B cell (primary cell): Measurements from ENCODE around the gene EGLN2.

Experiments
- CTCF ChIP-seq: fragments of 200-600 bp; IDR thresholded peaks from one replicate; pipeline ENCODE4 v1.8.0; 2022; ENCODE audit warnings: antibody characterized with exemption, mild to moderate bottlenecking
- EZH2 ChIP-seq: IDR thresholded peaks from 2 replicates; pipeline ENCODE4 v1.6.1; 2012; ENCODE audit warnings: borderline replicate concordance, low read depth, mild to moderate bottlenecking, moderate library complexity, low read length; ENCODE audit not compliant: insufficient read depth, poor library complexity, severe bottlenecking

GRCh38 chr19:40791996-40792395, 7.0 kb upstream of the EGLN2 start:
- TF ChIP-seq EZH2: no peak
- no peak for TF ChIP-seq CTCF
